ENCODE results near the gene ATP1A4. TPM values are rescaled to one million over a fixed set of nuclear protein-coding genes. Genes with fewer than 3 reads are reported as not detected.

ATP1A4 gene
- total RNA-seq, 1 experiment from 2014 or later: not detected

DNA sequence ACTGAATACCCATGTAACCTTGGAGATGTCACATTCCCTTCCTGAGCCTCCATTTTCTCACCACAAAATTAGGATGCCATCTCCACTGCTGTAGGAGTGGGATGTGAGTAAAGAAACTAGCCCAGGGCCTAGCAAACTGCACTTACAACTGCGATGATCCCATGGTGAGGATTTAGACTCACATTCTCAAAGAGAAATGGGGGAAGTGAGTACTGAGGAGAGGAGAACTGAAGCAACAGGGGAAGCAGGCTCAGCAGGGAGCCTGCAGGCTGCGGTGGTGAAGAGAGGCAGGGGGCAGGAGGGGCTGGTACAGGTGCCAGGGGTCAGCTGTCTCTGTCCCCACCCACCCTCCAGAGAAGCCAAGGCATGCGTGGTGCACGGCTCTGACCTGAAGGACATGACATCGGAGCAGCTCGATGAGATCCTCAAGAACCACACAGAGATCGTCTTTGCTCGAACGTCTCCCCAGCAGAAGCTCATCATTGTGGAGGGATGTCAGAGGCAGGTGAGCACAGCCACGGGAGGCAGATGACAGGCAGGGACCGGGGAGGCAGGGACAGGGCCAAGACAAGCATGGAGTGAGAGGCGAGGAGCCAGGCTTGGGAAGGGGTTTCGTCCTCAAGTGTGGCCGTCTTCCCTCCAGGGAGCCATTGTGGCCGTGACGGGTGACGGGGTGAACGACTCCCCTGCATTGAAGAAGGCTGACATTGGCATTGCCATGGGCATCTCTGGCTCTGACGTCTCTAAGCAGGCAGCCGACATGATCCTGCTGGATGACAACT lies 16.4 kb upstream of the ATP1A4 start:
- in situ Hi-C loops (cut with HindIII; ENCODE audit: low pct_unique_long_range_greater_than_20kb, low sequenced_read_pairs): no loop called here

DNA sequence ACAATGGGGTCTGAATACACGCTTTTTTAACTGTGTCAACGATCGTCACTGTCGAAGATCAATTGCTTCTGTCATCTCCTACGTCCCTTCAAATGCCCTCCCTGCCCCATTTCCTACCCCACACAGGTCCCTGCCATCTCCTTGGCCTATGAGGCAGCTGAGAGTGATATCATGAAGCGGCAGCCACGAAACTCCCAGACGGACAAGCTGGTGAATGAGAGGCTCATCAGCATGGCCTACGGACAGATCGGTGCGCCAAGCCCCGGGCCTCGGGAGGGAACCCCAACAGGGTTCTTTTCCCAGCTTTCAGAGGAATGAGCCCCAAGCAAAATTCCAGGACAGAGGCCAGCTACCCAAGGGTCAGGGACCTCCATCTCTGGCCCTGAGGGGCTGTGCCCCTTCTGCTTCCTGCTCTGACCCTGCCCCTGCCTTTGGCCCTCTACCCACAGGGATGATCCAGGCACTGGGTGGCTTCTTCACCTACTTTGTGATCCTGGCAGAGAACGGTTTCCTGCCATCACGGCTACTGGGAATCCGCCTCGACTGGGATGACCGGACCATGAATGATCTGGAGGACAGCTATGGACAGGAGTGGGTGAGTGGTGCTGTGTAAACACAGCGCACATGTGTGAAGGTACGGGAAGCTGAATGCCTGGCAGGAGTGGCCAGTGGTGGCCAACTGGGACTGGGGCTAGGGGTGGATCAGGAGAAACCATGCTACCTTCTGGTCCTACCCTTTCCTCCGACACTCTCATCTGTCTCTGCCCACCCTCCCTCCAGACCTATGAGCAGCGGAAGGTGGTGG lies 15.1 kb upstream of the ATP1A4 start:
- DNase-seq (ENCODE audit: low read depth): no peak
- in situ Hi-C loops (cut with HindIII; ENCODE audit: low pct_unique_long_range_greater_than_20kb, low sequenced_read_pairs): no loop called here

More for the DNA sequence above, 16.4 kb upstream of the ATP1A4 start:
- DNase-seq (ENCODE audit: low read depth): no peak

DNA sequence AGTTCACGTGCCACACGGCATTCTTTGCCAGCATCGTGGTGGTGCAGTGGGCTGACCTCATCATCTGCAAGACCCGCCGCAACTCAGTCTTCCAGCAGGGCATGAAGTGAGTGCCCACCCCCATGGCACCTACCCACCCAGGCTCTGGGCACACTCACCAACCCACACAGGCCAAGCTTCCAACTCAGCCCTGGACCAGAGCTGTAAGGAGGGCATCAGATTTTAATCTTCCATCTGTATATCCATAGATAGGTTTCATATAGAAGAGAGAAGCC lies 14.5 kb upstream of the ATP1A4 start:
- in situ Hi-C loops (cut with HindIII; ENCODE audit: low pct_unique_long_range_greater_than_20kb, low sequenced_read_pairs): no loop called here
- DNase-seq (ENCODE audit: low read depth): no peak

DNA sequence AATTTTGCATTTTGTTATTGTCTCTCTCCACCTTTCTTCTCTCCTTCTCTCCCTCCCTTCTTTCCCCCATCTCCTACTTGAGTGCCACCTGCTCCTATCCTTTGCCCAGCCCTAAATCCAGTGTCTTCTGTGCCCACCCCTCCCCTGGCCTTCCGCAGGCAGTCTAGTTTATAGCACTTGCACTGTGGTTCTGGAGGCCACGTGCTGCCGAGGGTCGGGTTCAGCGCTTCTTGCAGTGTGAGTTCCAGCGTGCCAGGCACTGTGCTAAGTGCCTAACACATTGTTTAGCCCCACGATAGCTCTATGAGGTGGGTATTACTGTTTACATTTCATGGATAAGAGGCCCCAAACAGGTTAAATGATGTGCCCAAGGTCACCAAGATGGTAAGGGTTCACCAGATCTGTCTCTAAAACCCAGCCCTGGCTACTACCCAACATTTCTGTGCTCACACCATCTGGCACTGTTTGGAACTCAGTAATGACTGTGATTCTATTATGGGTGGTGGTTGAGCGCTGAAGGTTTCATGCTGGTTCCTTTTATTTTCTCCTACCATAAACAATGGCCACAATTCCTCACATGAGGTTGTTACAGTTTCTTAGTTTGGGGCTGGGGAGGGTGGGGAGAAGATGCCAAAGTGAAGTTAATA lies 14.1 kb upstream of the ATP1A4 start:
- in situ Hi-C loops (cut with HindIII; ENCODE audit: low pct_unique_long_range_greater_than_20kb, low sequenced_read_pairs): no loop called here
- no peak for DNase-seq (ENCODE audit: low read depth)

DNA sequence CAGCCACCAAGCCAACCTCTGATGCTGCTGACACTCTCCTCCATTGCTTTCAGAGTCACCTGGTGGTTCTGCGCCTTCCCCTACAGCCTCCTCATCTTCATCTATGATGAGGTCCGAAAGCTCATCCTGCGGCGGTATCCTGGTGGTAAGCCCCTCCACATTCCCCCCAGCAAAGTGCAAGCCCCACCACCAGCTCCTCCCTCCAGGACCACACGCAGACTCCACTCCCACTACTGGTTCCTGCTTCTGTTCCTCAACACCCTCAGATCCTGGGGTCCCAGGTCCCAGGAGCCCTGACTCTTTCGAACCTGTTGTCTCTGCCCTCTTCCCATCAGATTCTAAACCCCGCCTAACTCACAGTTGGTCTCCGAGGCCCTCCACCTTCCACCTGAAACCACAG lies 11.6 kb upstream of the ATP1A4 start:
- in situ Hi-C loops (cut with HindIII; ENCODE audit: low pct_unique_long_range_greater_than_20kb, low sequenced_read_pairs): no loop called here
- DNase-seq (ENCODE audit: low read depth): no peak

DNA sequence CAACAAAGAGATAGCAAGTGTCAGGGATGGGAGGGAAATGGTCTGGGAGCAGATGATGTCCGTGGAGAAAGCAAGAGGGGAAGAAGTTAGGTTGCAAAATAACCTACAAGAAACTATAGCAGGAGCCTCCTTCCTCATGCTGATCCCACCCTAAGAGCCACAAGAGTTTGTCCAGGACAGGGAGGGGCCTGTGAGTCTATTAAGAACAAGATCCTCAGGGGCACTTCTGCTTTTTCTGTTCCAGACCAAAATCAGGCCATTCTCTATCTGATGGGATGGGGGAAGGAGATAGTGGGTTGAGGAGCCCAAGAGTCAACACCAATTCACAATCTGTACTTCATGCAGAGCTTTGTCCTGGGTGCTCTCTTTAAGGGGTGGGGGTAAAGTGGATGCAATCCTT lies 7.7 kb upstream of the ATP1A4 start:
- in situ Hi-C loops (cut with HindIII; ENCODE audit: low pct_unique_long_range_greater_than_20kb, low sequenced_read_pairs): no loop called here

DNA sequence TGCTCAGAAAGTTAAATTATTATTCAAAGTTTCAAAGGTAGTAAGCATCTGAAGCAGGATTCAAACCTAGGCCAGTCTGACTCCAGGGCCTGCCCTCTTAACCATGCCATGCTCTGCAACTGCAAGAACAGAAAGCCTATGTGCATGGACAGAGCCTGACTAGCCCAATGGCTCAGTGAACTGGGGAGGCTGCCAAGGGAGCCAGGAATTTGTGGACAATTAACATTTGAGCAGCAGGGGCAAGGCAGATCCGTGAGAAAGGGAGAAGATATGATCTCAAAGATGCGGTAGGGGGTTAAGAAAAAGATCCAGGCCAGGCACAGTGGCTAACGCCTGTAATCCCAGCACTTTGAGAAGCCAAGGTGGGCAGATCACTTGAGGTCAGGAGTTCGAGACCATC lies 6.5 kb upstream of the ATP1A4 start:
- no peak for DNase-seq (ENCODE audit: low read depth)
- in situ Hi-C loops (cut with HindIII; ENCODE audit: low pct_unique_long_range_greater_than_20kb, low sequenced_read_pairs): no loop called here

More for the DNA sequence above, 7.7 kb upstream of the ATP1A4 start:
- DNase-seq (ENCODE audit: low read depth): no peak

DNA sequence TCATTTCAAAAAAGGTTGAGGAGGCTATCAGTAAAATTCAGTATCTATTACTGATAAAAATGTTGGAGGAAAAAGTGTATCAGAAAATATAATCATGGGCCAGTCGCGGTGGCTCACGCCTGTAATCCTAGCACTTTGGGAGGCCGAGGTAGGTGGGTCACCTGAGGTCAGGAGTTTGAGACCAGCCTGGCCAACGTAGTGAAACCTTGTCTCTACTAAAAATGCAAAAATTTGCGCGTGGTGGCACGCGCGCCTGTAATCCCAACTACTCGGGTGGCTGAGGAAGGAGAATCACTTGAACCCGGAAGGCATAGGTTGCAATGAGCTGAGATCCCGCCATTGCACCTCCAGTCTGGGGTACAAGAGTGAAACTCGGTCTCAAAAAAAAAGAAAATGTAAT lies 5.3 kb upstream of the ATP1A4 start:
- in situ Hi-C loops (cut with HindIII; ENCODE audit: low pct_unique_long_range_greater_than_20kb, low sequenced_read_pairs): no loop called here
- DNase-seq (ENCODE audit: low read depth): no peak

DNA sequence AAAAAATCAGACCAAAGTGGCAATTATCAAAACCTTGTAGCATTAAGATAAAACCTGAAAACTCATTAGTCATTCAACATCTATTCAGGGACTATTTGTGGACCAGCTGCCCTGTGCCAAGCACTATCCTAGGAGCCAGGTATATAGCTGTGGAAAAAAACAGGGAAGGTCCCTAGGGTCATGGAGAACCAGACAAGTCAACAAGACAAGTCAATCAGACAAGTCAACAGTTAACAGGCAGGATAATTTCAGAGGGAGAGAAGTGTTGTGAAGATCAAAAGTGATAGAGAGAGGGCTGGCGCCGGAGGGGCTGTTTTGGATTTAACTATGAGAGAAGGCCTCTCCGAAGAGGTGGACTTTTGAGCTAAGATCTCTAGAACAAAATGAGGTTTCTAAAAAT lies 3.3 kb upstream of the ATP1A4 start:
- DNase-seq (ENCODE audit: low read depth): no peak
- in situ Hi-C loops (cut with HindIII; ENCODE audit: low pct_unique_long_range_greater_than_20kb, low sequenced_read_pairs): no loop called here

DNA sequence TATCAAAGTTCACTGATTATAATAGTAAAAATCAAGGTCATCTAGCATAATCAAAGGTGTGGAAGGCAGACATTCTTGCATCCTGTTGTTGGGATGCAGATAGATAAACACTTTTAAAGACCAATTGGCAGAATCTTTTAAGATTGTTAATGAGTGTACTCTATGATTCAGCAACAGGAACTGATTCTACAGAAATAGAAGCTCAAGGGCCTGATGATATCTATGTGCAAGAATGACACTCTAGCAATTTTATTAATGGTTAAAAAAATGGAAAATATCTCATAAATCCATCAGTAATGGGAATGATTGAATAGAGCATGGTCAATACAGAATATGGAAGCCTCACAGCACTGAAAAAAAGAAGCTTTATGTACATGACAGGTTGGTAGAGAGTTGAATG lies 2.2 kb upstream of the ATP1A4 start:
- DNase-seq (ENCODE audit: low read depth): no peak
- in situ Hi-C loops (cut with HindIII; ENCODE audit: low pct_unique_long_range_greater_than_20kb, low sequenced_read_pairs): no loop called here

DNA sequence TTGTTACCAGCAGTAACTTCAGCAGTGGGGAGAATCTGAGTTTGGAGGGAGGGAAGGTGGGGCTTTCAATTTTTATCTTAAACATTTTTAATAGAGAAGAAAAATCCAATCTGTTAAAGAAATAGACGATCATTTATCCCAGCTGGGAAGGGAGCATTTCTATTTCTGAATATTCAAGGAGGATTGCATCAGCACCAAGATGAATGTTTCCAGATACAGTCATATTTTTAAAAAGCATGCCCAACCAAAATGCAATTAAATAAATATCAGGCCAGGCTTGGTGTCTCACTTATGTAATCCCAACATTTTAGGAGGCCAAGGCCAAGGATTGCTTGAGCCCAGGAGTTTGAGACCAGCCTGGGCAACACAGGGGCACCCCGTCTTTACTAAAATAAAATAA lies 1.7 kb upstream of the ATP1A4 start:
- no peak for DNase-seq (ENCODE audit: low read depth)
- in situ Hi-C loops (cut with HindIII; ENCODE audit: low pct_unique_long_range_greater_than_20kb, low sequenced_read_pairs): no loop called here

DNA sequence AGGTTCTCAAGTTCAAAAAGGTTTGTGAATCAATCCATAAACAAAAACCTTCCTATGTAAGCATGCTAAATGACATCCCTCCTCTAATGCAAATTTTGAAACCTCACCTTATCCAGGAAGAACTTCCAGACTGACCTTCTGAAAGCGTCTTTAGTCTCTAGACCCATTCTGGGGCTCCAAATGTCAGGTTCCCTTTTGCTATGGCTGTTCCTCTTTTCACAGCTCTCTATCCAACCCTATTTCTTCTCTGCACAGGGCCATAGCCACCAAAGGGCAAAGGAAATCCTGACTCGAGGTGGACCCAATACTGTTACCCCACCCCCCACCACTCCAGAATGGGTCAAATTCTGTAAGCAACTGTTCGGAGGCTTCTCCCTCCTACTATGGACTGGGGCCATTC lies 3.4 kb downstream of the ATP1A4 start:
- in situ Hi-C loops (cut with HindIII; ENCODE audit: low pct_unique_long_range_greater_than_20kb, low sequenced_read_pairs): no loop called here
- no peak for DNase-seq (ENCODE audit: low read depth)

DNA sequence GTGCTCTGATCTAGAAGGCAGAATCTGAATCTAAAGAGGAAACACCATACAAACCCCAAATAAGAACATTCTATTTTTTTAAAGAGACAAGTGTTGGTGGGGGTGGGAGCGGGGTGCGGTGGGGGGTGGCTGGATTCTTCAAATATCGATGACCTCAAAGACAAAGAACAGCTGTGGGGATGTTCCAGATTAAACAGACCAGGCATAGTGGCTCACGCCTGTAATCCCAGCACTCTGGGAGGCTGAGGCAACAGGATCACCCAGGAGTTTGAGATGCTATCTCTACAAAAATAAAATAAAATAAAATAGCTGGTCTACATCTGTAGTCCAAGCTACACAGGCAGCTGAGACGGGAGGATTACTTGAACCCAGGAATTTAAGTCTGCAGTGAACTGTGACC lies 5.0 kb downstream of the ATP1A4 start:
- no peak for DNase-seq (ENCODE audit: low read depth)
- in situ Hi-C loops (cut with HindIII; ENCODE audit: low pct_unique_long_range_greater_than_20kb, low sequenced_read_pairs): no loop called here

DNA sequence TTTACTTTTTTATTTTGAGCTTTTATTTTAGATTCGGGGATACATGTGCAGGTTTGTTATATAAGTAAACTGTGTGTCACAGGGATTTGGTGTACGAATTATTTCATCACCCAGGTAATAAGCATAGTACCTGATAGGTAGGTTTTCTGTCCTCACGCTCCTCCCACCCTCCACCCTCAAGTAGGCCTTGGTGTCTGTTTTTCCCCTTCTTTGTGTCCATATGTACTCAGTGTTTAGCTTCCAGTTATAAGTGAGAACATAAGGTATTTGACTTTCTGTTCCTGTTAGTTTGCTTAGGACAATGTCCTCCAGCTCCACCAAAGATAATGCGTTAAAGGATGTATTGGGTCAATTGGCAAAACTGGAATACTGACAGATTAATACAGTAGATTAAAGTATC lies 5.8 kb downstream of the ATP1A4 start:
- in situ Hi-C loops (cut with HindIII; ENCODE audit: low pct_unique_long_range_greater_than_20kb, low sequenced_read_pairs): no loop called here
- DNase-seq (ENCODE audit: low read depth): no peak

DNA sequence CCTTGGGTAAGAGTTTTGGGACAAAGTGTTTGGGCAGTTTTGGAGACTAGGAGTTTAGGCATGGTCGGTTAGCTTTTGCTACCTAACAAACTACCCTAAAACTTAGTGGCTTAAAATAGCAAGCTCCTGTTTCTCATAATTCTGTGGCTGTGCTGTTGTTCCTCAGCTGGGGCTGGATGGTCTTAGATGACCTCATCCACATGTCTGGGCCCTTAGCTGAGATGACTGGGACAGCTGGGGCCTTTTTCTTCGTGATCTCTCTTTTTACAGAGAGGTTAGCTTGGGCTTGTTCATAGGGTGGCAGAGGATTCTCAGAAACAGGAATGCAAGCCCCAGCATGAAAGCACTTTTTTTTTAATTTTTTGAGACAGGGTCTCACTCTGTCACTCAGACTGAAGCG lies 6.6 kb downstream of the ATP1A4 start:
- no peak for DNase-seq (ENCODE audit: low read depth)
- in situ Hi-C loops (cut with HindIII; ENCODE audit: low pct_unique_long_range_greater_than_20kb, low sequenced_read_pairs): no loop called here

DNA sequence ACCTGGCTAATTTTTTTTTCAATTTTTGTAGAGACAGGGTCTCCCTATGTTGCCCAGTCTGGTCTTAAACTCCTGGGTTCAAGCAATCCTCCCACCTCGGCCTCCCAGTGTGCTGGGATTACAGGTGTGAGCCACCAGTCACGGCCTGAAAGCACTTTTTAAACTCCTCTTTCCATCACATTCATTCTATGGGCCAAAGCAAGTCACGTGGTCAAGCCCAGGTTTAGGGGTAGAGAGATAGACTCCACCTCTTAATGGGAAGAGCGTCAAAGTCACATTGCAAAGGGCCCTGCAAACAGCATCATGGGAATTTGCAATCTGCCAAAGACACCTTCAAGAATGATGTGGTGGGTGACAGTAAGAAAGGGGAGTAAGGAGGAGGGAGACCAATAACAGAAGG lies 7.1 kb downstream of the ATP1A4 start:
- in situ Hi-C loops (cut with HindIII; ENCODE audit: low pct_unique_long_range_greater_than_20kb, low sequenced_read_pairs): no loop called here
- DNase-seq (ENCODE audit: low read depth): no peak

DNA sequence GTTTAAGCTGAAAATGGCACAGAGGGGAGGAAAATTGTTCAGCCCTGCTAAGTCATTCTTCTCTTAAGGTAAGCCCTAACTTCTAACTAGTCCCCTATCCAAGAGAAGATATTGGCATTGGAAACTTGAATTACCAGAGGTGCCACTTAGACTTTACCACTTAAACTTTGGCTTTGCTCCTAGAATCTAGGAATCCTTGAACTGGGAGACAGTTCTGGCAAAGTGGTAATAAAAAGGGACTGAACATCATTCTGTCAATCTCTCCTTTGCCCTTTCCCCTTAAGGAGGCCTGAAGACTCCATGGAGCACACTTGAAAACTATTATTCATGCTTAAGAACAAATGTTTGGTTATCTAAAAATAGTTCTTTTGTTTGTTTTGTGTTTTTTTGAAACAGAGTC lies 8.4 kb downstream of the ATP1A4 start:
- no peak for DNase-seq (ENCODE audit: low read depth)

DNA sequence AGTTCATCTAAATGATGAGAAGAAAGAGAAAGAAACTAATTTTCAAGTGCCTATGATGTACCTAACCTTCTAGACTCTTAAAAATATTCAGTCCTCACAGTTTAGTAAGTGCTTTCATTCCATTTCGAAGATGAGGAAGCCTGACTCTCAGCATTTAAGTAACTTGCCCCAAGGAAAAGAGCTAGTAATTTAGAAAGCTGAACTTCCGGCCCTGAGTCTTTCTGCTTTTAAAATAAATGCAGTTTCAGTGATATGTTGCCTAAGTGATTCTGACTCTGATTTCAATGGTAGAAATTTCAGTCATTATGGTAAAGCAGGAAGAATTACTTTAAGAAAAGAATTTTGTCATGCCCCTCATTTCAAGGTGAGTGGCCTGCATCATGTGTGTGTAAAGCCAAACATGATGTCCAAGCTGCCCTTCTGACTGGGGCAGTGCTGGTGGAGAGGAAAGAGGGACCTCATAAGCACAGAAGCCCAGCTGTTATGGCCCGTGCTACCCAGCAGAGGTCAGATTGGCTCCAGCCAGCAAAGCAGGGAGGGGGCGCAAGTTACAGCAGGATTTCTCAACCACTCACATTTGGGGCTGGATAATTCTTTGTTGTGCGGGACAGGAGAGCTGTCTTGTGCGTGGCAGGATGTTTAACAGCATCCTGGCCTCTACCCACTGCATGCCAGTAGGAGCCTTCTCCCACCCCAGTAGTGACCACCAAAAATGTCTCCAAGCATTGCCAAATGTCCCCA lies 10.7 kb downstream of the ATP1A4 start:
- DNase-seq (ENCODE audit: low read depth): no peak
- in situ Hi-C loops (cut with HindIII; ENCODE audit: low pct_unique_long_range_greater_than_20kb, low sequenced_read_pairs): no loop called here

More for the DNA sequence above, 8.4 kb downstream of the ATP1A4 start:
- in situ Hi-C loops (cut with HindIII; ENCODE audit: low pct_unique_long_range_greater_than_20kb, low sequenced_read_pairs): no loop called here

DNA sequence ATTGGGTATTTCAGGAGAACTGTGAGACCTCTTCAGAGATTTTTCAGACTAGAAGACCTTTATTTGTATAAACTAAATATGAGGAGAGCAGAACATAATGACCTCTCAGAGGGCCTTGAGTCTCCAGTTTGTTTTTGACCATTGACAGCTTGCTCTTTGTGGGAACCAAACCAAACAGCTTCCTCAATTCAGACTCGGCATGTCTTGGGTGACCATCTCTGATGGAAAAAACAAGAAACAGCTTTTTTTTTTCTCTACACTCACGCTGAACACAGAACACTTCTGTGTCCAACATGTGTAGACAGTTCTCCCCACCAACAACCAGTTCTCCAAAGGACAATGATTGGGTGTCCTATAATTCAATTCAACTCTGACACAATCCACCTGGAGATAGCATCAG lies 11.5 kb downstream of the ATP1A4 start:
- DNase-seq (ENCODE audit: low read depth): no peak
- in situ Hi-C loops (cut with HindIII; ENCODE audit: low pct_unique_long_range_greater_than_20kb, low sequenced_read_pairs): no loop called here
